ENCODE measurements around the gene MTERF2. TPM values are rescaled to one million over a fixed set of nuclear protein-coding genes. Genes with fewer than 3 reads are reported as not detected.
A peak's percentile ranks its signal among the peaks of the same experiment; 100 is the strongest.
"Not testable (repeated sequence)": the region's sequence is repeated elsewhere in the genome, so short reads cannot be mapped to it uniquely, and the experiment has no call there.

Gene MTERF2
- total RNA-seq, 1 donor from 2014 or later = 2.3 TPM

- no peaks in the 10 kb centered on the region for H3K9me3 Mint-ChIP-seq
- no peaks in the 10 kb centered on the region for H3K36me3 Mint-ChIP-seq (ENCODE audit: low read depth)
- H3K4me3 Mint-ChIP-seq (ENCODE audit: low read depth) = no peak overlapping the region
- no peak overlapping the region for H3K27ac Mint-ChIP-seq
- DNase-seq (ENCODE audit: low spot score) = no peak
- intact Hi-C loops (cut with micrococcal nuclease) = no loop called here
- H3K4me1 Mint-ChIP-seq (ENCODE audit: low read depth) = no peaks in the 10 kb centered on the region
- no peaks in the 10 kb centered on the region for H3K27me3 Mint-ChIP-seq (ENCODE audit: low read depth)
These were observed 27.1 kb upstream of the MTERF2 start for GRCh38 chr12:107014055-107014454.

GRCh38 chr12:107012736-107013425 is 25.9 kb upstream of the MTERF2 start:
- intact Hi-C loops (cut with micrococcal nuclease) = no loop called here

GRCh38 chr12:107011519-107011918 is 24.6 kb upstream of the MTERF2 start:
- Mint-ChIP-seq H3K4me1 (ENCODE audit: low read depth) (no peaks in the 10 kb centered on the region), H3K36me3 (ENCODE audit: low read depth) (no peaks in the 10 kb centered on the region), H3K27me3 (ENCODE audit: low read depth) (no peaks in the 10 kb centered on the region), H3K9me3 (no peaks in the 10 kb centered on the region), H3K27ac (no peak overlapping the region), H3K4me3 (ENCODE audit: low read depth) (no peak overlapping the region)
- no peak for DNase-seq (ENCODE audit: low spot score)
- intact Hi-C loops (cut with micrococcal nuclease) = no loop called here

More at GRCh38 chr12:107012736-107013425, 25.9 kb upstream of the MTERF2 start:
- Mint-ChIP-seq H3K27me3 (ENCODE audit: low read depth) (no peaks in the 10 kb centered on the region), H3K36me3 (ENCODE audit: low read depth) (no peaks in the 10 kb centered on the region), H3K9me3 (no peaks in the 10 kb centered on the region), H3K4me3 (ENCODE audit: low read depth) (no peak overlapping the region), H3K27ac (no peak overlapping the region), H3K4me1 (ENCODE audit: low read depth) (no peaks in the 10 kb centered on the region)
- no peak for DNase-seq (ENCODE audit: low spot score)

- H3K27me3 Mint-ChIP-seq (ENCODE audit: low read depth) = no peaks in the 10 kb centered on the region
- intact Hi-C loops (cut with micrococcal nuclease) = no loop called here
- no peaks in the 10 kb centered on the region for H3K9me3 Mint-ChIP-seq
- H3K4me1 Mint-ChIP-seq (ENCODE audit: low read depth) = no peaks in the 10 kb centered on the region
- DNase-seq (ENCODE audit: low spot score) = no peak
- no peak overlapping the region for H3K4me3 Mint-ChIP-seq (ENCODE audit: low read depth)
- H3K36me3 Mint-ChIP-seq (ENCODE audit: low read depth) = no peaks in the 10 kb centered on the region
- H3K27ac Mint-ChIP-seq = no peak overlapping the region
These were observed 20.5 kb upstream of the MTERF2 start for GRCh38 chr12:107007411-107007810.

GRCh38 chr12:107002665-107003064 is 15.7 kb upstream of the MTERF2 start:
- DNase-seq (ENCODE audit: low spot score); H3K27ac Mint-ChIP-seq; H3K36me3 Mint-ChIP-seq (ENCODE audit: low read depth); H3K9me3 Mint-ChIP-seq; intact Hi-C loops (cut with micrococcal nuclease); H3K27me3 Mint-ChIP-seq (ENCODE audit: low read depth); H3K4me1 Mint-ChIP-seq (ENCODE audit: low read depth); H3K4me3 Mint-ChIP-seq (ENCODE audit: low read depth): not testable (repeated sequence)

GRCh38 chr12:106999446-106999845 is 12.5 kb upstream of the MTERF2 start:
- H3K27ac Mint-ChIP-seq = no peak overlapping the region
- DNase-seq (ENCODE audit: low spot score) = no peak
- H3K9me3 Mint-ChIP-seq = no peaks in the 10 kb centered on the region
- no peaks in the 10 kb centered on the region for H3K27me3 Mint-ChIP-seq (ENCODE audit: low read depth)
- peaks cover 28% of the 10 kb centered on the region for H3K36me3 Mint-ChIP-seq (ENCODE audit: low read depth)
- H3K4me1 Mint-ChIP-seq (ENCODE audit: low read depth) = no peaks in the 10 kb centered on the region
- intact Hi-C loops (cut with micrococcal nuclease) = no loop called here
- no peak overlapping the region for H3K4me3 Mint-ChIP-seq (ENCODE audit: low read depth)

- Mint-ChIP-seq H3K27ac (no peak overlapping the region), H3K27me3 (ENCODE audit: low read depth) (no peaks in the 10 kb centered on the region), H3K9me3 (no peaks in the 10 kb centered on the region), H3K4me1 (ENCODE audit: low read depth) (no peaks in the 10 kb centered on the region), H3K36me3 (ENCODE audit: low read depth) (peaks cover 28% of the 10 kb centered on the region), H3K4me3 (ENCODE audit: low read depth) (no peak overlapping the region)
- intact Hi-C loops (cut with micrococcal nuclease) = no loop called here
- DNase-seq (ENCODE audit: low spot score) = no peak
These were observed 11.0 kb upstream of the MTERF2 start for GRCh38 chr12:106997916-106998315.

- intact Hi-C loops (cut with micrococcal nuclease); H3K27me3 Mint-ChIP-seq (ENCODE audit: low read depth); H3K4me1 Mint-ChIP-seq (ENCODE audit: low read depth); H3K27ac Mint-ChIP-seq; H3K9me3 Mint-ChIP-seq; H3K4me3 Mint-ChIP-seq (ENCODE audit: low read depth); DNase-seq (ENCODE audit: low spot score): not testable (repeated sequence)
- H3K36me3 Mint-ChIP-seq (ENCODE audit: low read depth) = peaks cover 31% of the 10 kb centered on the region
These were observed 9.2 kb upstream of the MTERF2 start for GRCh38 chr12:106996102-106996501.

- H3K27ac Mint-ChIP-seq = no peak overlapping the region
- H3K27me3 Mint-ChIP-seq (ENCODE audit: low read depth) = no peaks in the 10 kb centered on the region
- intact Hi-C loops (cut with micrococcal nuclease) = no loop called here
- H3K4me3 Mint-ChIP-seq (ENCODE audit: low read depth) = no peak overlapping the region
- no peaks in the 10 kb centered on the region for H3K4me1 Mint-ChIP-seq (ENCODE audit: low read depth)
- DNase-seq (ENCODE audit: low spot score) = no peak
- no peaks in the 10 kb centered on the region for H3K9me3 Mint-ChIP-seq
- H3K36me3 Mint-ChIP-seq (ENCODE audit: low read depth) = peaks cover 26% of the 10 kb centered on the region
These were observed 7.8 kb upstream of the MTERF2 start for GRCh38 chr12:106994579-106995220.

GRCh38 chr12:106987846-106988245 is 900 bp upstream of the MTERF2 start:
- peaks cover 3% of the 10 kb centered on the region for H3K27me3 Mint-ChIP-seq (ENCODE audit: low read depth)
- no peak overlapping the region for H3K27ac Mint-ChIP-seq
- no peak overlapping the region for H3K4me3 Mint-ChIP-seq (ENCODE audit: low read depth)
- peaks cover 8% of the 10 kb centered on the region for H3K9me3 Mint-ChIP-seq
- H3K36me3 Mint-ChIP-seq (ENCODE audit: low read depth) = peaks cover 23% of the 10 kb centered on the region
- peaks cover 34% of the 10 kb centered on the region for H3K4me1 Mint-ChIP-seq (ENCODE audit: low read depth)
- intact Hi-C loops (cut with micrococcal nuclease) = loop anchor here (1.0 to 2.0 kb wide), 2 partner anchors 31 to 105 kb away; partner anchors contain the start of gene CRY1
- DNase-seq (ENCODE audit: low spot score) = no peak

- Mint-ChIP-seq H3K27me3 (ENCODE audit: low read depth) (peaks cover 3% of the 10 kb centered on the region), H3K9me3 (peaks cover 8% of the 10 kb centered on the region), H3K36me3 (ENCODE audit: low read depth) (peaks cover 21% of the 10 kb centered on the region), H3K27ac (no peak overlapping the region), H3K4me1 (ENCODE audit: low read depth) (peaks cover 34% of the 10 kb centered on the region), H3K4me3 (ENCODE audit: low read depth) (peak overlapping the region; percentile 84)
- intact Hi-C loops (cut with micrococcal nuclease) = loop anchor here (2.0 kb wide), 1 partner anchor 29 kb away; no protein-coding TSS in a partner anchor
- DNase-seq (ENCODE audit: low spot score) = no peak
These were observed 811 bp downstream of the MTERF2 start for GRCh38 chr12:106986135-106986534.

- H3K27ac Mint-ChIP-seq = no peak overlapping the region
- peaks cover 21% of the 10 kb centered on the region for H3K36me3 Mint-ChIP-seq (ENCODE audit: low read depth)
- DNase-seq (ENCODE audit: low spot score) = no peak
- no peak overlapping the region for H3K4me3 Mint-ChIP-seq (ENCODE audit: low read depth)
- peaks cover 3% of the 10 kb centered on the region for H3K27me3 Mint-ChIP-seq (ENCODE audit: low read depth)
- intact Hi-C loops (cut with micrococcal nuclease) = no loop called here
- H3K4me1 Mint-ChIP-seq (ENCODE audit: low read depth) = peaks cover 34% of the 10 kb centered on the region
- peaks cover 8% of the 10 kb centered on the region for H3K9me3 Mint-ChIP-seq
These were observed 1.5 kb downstream of the MTERF2 start for GRCh38 chr12:106985479-106985878.

GRCh38 chr12:106984588-106985137 is 2.3 kb downstream of the MTERF2 start:
- DNase-seq (ENCODE audit: low spot score) = no peak
- peaks cover 34% of the 10 kb centered on the region for H3K4me1 Mint-ChIP-seq (ENCODE audit: low read depth)
- H3K9me3 Mint-ChIP-seq = peaks cover 8% of the 10 kb centered on the region
- H3K27ac Mint-ChIP-seq = no peak overlapping the region
- no peak overlapping the region for H3K4me3 Mint-ChIP-seq (ENCODE audit: low read depth)
- H3K27me3 Mint-ChIP-seq (ENCODE audit: low read depth) = peaks cover 3% of the 10 kb centered on the region
- H3K36me3 Mint-ChIP-seq (ENCODE audit: low read depth) = peaks cover 21% of the 10 kb centered on the region
- intact Hi-C loops (cut with micrococcal nuclease) = no loop called here
